ENCODE results near the gene ITGA5.

ITGA5 gene

DNA sequence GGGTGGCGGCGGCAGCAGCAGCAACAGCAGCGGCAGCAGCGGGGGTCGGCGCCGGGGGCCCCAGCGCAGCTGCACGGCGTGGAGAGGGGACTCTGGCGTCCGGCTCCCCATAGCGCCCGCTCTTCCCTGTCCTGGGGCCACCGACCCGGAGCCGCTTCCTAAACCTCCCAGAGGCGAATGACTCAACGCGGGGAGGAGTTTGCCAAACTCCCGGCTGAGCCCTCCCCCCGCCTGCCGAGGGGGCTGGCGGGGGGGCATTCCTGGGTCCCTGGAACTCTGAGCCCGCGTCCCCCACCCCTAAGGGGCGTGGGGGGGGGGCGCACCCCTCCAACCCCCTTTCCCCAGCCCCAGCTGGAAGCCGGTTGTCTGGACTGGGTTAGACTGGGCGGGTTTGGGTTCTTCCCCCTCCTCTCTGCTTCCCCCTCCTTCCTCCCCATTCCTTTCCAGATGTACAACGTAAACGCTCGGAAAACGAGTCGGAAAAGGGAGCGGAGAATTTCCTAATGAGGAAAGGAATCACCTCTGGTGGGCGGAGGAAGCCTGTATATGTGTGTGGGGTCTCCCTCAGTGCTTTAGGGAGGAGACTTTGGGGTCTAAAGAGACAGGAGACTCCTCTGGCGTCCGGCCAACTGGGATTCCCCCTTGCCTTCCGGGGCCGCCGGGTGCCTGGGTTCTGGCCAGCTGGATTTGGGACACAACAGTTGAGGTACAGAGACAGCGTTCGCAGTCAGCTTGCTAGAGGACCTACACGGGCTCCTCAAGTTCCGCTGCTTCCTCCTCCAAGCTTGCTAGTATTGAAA is at the start of gene ITGA5:
TSS of gene ITGA5 (minus strand) at position 179 of the 800 bp plus-strand sequence. CDS start at position 111, 68 bp downstream.
- DNase-seq (ENCODE audit: extremely low read depth in 1 of 2, low read depth in 1 of 2), result no peak

DNA sequence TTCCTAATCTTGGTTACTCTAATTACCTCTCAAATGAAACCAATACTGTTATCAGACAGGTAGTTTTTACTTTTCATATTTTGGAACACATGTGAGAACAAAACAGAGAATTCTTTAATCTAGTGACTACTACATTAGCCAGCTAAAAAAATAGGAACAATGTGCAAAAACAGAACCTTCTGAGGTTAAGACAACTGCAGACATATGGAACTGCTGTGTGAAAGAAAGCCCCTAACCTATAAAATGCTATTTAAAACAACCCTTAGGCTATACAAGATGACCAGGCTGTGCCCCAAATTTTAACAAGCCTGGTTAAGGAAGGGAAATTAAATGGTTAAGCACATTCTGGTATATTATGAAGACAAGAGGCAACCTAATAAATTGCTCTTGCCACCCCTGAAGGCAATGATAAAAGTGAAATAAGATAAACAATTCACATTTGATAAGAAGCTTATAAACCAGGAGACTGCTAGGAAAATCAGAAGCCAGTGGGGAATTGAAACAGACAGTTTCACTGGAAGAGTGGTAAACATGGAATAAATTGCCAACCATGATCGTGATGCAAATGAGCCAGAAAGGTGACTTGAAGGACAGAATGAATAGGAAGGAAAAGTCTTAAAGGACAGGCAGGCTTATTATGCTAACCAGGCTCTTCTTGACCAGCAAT is 46.9 kb upstream of the ITGA5 start:
- DNase-seq (ENCODE audit: extremely low read depth in 1 of 2, low read depth in 1 of 2), result no peak

DNA sequence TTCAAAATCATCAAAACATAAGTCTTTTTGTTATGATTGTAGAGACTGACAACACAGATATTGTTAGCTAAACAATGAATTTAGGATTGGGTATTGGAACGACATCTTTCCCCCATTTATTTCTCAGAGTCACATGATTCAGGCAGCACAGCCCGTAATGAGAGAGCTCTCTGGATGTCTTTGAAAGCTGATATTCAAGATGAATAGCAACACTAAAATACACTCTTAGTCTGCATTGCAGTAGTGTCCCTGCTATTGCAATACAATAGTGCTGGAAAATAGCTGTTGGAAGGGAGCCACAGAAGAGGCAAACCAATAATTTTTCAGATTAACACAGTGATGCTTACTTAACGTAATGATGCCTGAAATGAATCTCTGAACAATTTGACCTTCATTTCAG is 44.4 kb upstream of the ITGA5 start:
- DNase-seq (ENCODE audit: extremely low read depth in 1 of 2, low read depth in 1 of 2), result no peak

DNA sequence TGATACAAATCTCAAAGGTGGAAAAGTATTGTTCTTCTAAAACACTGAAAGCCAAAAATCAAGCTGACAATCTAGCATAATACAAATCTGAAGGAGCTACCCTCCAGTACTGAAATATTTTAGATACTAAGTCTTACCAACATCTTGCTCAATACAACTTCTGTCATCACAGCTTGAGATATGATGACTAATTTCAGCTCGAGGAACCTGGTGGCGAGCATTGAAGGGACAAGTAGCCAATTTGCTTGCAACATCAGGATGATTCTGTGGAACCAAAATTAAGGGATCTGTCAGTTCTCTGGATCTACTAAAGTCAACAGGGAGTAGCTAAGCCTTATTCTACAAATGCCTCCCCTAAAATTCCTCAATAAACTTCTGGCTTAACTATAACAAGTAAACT is 44.0 kb upstream of the ITGA5 start:
- DNase-seq (ENCODE audit: extremely low read depth in 1 of 2, low read depth in 1 of 2), result no peak

DNA sequence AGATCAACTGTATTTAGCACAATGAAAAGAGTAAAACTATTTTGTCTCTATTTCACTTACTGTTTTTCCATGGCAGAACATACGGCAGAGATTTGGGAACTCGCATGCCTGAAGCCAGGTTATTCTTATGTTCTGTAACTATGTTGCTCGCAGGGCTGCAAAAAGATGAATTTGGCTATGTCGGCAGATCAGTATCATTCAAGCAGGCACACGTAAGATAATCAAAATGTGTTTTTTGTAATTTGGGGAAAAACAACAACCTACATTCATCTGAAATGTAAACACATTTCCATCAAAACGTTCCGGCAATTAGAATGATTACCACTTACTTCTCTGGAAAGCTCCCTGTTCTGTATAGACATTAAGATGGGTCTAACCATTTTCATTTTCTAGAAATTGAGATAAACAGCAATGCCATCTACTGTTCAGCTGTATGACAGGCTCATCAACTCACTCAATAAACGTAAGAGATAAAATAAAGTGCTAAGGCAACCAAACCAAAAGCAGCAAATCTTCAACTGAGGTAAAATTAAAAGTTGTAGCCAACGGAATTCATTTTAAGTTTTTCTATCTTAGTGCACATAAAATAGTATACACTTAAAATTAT is 41.4 kb upstream of the ITGA5 start:
- DNase-seq (ENCODE audit: extremely low read depth in 1 of 2, low read depth in 1 of 2), result no peak

DNA sequence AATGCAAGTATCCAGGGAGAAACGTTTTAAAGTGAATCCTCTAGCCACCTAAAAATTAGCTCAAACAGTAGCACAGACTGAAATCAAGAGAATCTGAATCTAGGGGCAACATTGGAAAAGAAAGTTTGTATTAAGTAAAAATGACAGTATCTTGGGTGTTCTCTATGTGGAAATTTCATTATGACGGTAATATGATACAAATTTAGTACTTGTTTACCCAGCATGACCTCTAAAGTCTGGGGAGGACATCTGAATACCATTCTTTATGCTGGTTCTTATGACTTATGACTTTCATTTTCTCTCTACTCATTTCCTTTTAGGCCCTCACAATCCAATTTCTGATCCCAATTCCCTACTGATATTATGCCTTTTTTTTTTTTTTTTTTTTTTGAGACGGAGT is 40.3 kb upstream of the ITGA5 start:
- DNase-seq (ENCODE audit: extremely low read depth in 1 of 2, low read depth in 1 of 2), result no peak

DNA sequence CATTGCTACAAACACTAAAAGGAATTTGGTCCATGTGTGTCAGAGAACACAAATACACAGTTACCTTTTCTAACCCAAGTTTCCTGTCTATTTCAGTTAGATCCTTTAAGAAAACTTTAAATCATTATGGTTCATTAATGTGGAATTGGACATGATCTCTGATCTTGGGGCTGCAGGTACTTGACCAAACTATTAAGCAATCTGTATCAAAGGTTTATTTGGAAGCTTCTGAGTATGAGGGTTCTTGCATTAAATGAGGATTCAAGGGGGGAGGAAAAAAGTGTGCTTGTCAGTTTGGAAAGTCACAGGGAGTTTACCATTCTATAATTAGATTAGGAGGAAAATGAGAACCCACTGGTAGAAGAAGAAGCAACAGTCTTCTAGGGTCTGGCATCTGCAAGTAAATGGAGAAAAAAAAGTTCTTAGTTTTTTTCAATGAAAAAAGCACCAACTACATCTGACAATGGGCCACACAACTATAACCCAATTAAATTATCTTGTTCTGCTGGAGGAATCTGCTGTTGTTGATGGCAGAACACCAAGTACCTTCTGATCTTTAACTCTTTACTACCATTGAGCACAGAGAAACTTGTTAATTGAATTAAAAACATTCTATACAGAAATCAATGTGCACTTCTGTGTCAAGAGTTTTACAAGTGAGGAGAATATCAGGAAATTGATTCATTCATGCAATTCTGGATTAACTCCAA is 36.8 kb upstream of the ITGA5 start:
- DNase-seq (ENCODE audit: extremely low read depth in 1 of 2, low read depth in 1 of 2), result no peak

DNA sequence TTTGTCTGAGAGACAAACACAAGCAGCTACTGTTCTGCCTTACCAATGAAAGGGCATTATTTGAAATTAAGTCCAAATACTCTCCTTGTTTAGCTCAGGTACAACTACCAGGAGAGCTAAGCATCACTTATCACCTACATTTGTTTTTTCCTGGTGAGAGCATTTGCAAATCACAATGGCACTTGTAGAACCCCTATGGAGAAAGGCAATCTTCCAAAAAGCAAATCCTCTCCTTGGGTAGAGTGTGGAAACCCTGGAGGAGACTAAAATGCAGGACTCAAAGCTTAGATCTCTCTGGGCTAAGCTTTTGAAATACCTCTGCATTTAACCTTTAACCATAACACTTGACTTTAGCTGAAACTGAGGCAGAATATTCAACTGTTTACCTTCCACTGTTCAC is 33.6 kb upstream of the ITGA5 start:
- no peak for DNase-seq (ENCODE audit: extremely low read depth in 1 of 2, low read depth in 1 of 2)

DNA sequence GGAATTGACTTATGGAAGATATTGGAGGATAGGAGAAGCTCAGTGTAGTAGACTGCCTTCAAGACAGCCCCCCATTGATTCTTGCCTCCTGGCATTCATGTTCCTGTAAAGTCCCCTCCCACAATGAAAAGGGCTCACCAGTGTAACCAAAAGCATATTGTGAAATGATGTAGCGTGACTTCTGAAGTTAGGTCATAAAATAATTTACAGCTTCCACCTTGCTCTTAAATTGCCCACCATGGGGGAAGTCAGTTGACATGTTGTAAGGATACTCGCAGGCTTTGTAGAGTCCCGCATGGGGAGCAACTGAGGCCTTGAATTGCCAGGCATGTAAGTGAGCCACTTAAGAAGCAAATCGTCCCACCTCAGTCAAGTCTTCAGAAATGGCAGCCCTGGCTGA is 29.3 kb upstream of the ITGA5 start:
- no peak for DNase-seq (ENCODE audit: extremely low read depth in 1 of 2, low read depth in 1 of 2)

DNA sequence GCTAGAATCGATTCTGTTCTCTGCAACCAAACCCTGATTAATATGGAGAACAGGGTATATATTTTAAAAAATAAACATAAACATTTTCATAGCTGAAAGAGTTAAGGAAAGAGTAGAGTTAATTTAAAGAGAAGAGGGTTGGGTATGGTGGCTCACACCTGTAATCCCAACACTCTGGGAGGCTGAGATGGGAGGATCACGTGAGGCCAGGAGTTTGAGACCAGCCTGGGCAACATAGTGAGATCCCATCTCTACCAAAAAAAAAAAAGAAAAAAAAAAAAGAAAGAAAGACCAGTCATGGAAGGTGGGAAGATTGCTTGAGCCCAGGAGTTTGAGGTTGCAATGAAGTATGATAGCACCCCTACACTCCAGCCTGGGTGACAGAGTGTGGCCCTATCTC is 28.9 kb upstream of the ITGA5 start:
- no peak for DNase-seq (ENCODE audit: extremely low read depth in 1 of 2, low read depth in 1 of 2)

DNA sequence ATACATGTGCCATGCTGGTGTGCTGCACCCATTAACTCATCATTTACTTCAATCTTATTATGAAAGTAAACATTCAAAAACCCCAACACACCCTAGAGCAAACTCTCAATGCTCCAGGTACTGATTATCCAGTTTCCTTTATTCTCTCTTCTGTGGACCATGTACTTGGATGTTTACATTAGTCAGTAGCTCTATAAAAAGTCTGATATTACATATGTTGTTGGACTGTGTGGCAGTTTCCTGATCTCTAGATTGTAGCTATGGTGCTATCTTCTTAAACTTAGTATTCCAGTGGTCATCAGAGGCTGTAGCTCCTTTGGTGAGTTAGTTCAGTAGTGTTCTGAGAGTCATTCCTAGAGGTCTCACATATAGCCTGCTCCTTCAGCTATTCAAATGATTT is 25.1 kb upstream of the ITGA5 start:
- no peak for DNase-seq (ENCODE audit: extremely low read depth in 1 of 2, low read depth in 1 of 2)

DNA sequence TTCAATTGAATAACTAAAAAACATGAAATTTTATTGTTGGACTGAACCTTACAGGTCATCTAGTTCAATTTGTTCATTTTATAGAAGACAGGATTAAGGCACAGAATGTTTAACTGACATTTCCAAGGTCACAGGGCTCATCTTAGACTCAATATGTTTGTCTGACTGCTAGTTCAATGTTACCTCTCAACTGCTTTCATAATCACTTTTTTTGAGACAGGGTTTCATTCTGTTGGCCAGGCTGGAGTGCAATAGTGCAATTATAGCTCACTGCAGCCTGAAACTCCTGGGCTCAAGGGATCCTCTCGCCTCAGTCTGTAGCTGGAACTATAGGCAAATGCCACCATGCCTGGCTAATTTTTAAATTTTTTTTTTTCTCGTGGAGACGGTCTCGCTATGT is 24.4 kb upstream of the ITGA5 start:
- DNase-seq (ENCODE audit: extremely low read depth in 1 of 2, low read depth in 1 of 2), result no peak

DNA sequence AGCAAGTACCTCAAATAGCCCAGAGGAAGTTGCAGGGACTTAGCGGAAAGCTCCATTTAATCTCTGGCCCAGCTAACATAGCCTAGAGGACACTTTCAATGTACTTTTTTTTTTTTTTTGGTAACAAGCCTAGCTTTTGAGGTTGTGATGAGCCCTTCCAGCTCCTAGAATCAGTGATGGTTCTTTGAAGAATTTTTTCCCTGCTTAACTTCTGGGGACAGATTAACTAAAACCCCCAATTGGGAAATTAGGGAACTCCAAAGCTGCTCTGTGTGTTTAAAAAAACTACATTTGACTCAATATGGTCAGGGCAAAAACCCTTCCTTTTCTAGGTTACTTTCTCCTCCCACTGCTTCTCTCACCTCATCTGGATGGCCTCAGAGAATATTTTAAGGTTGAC is 23.9 kb upstream of the ITGA5 start:
- DNase-seq (ENCODE audit: extremely low read depth in 1 of 2, low read depth in 1 of 2), result no peak

DNA sequence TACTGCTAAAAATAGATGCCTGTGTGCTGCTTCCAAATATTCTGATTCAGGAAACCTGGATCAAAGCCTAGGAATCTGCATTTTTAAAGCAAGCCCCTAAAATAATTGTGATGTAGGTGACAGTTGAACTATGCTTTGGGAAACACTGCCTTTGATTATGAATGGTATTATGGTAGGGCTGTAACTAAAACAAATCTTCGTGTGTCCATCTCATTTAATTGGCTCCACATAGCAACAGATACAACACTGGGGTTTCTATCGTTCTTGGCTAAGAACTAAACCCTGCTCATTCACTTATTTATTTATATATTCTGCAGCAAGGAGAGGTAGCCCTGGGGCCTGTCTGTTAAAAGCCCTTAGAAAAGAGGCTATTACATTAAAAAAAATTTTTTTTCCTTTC is 23.0 kb upstream of the ITGA5 start:
- no peak for DNase-seq (ENCODE audit: extremely low read depth in 1 of 2, low read depth in 1 of 2)

DNA sequence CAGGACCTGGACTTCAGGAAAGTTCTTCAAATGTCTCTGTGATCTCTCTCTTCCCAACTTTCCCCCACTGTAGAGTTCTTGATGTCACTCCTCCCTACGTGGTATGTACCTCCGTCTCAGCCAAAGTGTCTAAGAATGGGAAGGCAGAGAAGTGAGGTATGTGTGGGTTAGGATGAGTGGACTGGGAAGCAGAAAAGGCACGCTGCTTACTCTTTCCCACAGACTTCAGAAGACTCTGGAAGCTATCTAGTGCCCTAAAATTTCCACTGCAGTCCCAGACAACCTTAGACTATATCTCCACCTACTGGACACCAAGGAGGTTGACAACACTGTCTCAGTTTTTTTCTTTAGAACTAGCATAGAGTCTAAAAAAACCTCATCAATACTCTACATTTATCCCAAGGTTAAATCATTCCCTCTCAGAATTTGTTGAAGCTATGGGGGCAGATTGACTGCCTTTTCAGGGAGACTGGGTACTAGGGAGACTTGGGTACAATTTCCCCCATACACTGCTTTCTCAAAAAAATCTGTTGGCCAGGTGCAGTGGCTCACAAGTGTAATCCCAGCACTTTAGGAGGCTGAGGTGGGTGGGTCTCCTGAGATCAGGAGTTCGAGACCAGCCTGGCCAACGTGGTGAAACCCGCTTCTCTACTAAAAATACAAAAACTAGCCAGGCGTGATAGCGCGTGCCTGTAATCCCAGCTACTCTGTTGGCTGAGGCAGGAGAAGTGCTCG is 20.6 kb upstream of the ITGA5 start:
- DNase-seq (ENCODE audit: extremely low read depth in 1 of 2, low read depth in 1 of 2), result no peak

DNA sequence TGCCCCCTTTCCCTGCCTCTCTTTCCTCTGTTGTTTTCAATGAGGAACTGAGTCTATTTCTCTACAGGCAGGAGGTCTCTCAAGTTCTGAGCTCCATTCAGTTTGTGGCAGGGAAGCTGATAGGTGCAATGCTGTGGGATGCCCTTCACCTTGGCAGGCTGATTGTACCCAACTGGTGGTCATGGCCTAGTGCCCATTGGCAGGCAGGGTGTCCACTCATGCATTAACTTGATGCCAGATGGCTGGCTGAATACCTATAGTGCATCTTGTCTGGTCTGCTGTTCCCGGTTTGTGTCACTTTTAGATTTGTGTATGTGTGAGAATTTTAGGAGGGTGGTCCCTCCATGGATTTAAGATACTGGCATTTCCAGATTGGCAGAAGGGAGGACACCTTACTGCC is 20.0 kb upstream of the ITGA5 start:
- DNase-seq (ENCODE audit: extremely low read depth in 1 of 2, low read depth in 1 of 2), result no peak

DNA sequence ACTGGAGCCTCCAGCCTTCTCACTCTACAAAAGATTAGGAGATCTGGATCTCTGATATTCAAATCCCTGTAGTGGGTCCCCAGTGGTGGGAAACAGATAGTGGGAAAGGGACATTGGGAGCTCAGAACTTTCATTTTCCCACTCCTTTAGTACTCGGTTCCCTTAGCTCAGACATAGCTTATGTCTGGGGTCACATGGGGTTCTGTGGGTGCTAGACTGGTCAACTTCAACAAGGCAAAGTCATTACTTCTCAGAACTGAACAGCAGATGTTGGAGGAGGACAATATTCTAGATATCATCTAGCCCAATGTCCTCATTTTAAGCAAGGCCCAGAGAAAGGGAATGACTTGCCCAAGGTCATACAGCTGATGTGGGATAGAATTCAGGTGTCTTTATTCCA is 19.5 kb upstream of the ITGA5 start:
- no peak for DNase-seq (ENCODE audit: extremely low read depth in 1 of 2, low read depth in 1 of 2)

DNA sequence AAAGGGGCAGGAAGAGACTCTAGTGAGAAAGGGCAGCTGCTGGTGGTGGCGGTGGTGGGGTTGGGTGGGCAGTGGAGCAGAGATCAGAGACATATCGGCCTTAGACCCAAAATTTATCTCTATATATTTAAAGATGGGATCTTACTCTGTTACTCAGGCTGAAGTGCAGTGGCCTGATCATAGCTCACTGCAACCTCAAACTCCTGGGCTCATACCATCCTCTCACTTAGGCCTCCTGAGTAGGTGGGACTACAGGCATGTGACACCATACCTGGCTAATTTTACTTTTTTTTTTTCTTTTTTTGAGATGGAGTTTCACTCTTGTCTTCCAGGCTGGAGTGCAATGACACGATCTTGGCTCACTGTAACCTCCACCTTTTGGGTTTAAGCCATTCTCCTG is 18.6 kb upstream of the ITGA5 start:
- DNase-seq (ENCODE audit: extremely low read depth in 1 of 2, low read depth in 1 of 2), result no peak

DNA sequence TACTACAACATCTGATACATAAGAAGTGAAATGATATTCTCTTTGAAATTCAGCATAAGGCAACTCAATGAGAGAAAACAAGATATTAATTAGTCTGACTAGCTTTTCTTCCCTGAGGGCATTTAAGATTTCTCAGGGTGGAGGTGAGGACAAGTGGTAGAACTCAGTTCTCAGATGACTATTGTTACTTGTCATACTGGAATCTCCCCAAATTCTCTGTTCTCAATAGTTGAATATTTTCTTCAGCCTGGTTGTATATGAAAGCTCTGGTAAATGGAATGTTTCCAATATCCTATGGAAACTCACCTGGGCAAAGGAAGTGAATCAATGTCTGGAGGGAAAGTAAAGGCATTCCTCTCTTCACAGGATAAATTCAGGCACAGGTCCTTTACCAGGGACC is 18.2 kb upstream of the ITGA5 start:
- no peak for DNase-seq (ENCODE audit: extremely low read depth in 1 of 2, low read depth in 1 of 2)

DNA sequence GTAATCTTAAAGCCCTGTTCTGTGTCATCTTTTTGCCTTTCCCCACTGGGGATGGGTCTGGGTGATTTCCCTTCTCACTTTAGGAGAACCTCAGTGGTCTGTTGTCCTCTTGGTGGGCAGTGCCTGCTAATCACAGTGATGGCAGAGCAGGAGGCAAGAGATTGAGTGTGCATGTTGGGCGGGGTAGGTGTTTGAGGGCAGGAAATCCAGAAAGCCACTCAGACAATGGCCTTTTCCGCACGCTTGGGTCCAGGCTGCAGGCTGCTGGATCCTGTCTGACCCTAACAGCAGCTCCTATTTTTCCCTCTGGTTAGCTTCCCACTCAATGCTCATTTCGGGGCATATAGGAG is 13.7 kb upstream of the ITGA5 start:
- DNase-seq (ENCODE audit: extremely low read depth in 1 of 2, low read depth in 1 of 2), result no peak

All from stimulated activated CD8-positive, alpha-beta memory T cell treated with anti-CD3 and anti-CD28 coated beads, Interleukin-7, amount 100 ng/mL, for 48 hours (primary cell).